ENCODE data around the gene EPN3.

The EPN3 gene

DNA sequence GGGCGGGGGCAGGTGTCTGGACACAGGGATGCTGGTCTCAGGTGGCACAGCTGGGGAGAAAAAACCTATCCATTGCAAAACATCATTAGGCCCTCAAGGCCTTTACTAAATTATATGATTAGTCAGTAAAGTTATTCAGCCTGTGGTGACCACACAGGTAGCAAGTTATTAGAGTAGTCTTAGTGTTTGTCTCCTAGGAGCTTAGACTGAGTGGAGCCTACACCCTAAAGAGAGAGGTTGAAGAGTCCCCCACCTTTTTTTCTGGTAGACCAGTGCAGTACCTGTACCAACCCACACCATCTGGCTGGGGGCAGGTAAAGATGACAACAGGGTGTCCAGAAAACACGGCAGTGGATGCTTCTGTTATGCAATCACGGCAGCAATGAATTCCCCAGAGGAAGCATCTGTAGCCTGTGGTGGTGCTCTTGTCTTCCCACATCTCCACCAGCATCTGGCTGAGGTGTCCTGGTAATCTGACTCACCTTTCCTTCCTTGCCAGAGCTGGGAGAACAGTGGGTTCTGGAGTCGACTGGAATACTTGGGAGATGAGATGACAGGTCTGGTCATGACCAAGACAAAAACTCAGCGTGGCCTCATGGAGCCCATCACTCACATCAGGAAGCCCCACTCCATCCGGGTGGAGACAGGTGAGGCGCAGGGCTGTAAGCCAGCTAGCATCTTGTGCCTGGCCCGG lies 13.2 kb upstream of the EPN3 start:
- peaks cover 15% of the 10 kb centered on the region for H3K4me1 ChIP-seq
- TF ChIP-seq Cebpa-rat (IDR thresholded peaks at IDR 0.05) = no peak
- H3K27me3 ChIP-seq = no peaks in the 10 kb centered on the region
- H3K4me3 ChIP-seq = no peak overlapping the region
- no peak overlapping the region for H3K27ac ChIP-seq
- no peak overlapping the region for H3K4me2 ChIP-seq
- no peak overlapping the region for H3K9ac ChIP-seq
- no peaks in the 10 kb centered on the region for H3K36me3 ChIP-seq
- H4K20me1 ChIP-seq = no peaks in the 10 kb centered on the region
- no peaks in the 10 kb centered on the region for H3K9me3 ChIP-seq

DNA sequence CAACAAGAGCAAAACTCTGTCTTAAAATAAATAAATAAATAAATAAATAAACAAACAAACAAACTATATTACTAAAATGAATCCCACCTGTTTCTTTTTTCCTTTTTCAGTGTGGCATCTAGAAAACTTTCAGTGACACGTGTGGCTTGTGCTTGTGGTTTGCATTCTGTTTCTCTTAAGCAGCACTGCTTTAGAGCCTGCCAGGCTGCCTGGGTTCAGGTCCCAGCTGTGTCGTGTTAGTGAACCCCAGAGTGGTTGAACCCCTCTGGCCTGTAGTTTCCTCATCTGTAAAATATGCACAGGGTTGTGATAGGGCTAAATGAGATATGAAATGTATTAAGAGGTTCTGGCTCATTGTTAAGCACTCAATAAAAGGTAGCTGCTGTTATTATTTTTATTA lies 12.1 kb upstream of the EPN3 start:
- Histone ChIP-seq H3K9me3 (no peaks in the 10 kb centered on the region), H3K4me1 (peaks cover 7% of the 10 kb centered on the region), H3K4me2 (no peak overlapping the region), H4K20me1 (no peaks in the 10 kb centered on the region), H3K9ac (no peak overlapping the region), H3K27me3 (no peaks in the 10 kb centered on the region), H3K27ac (no peak overlapping the region), H3K4me3 (no peak overlapping the region), H3K36me3 (no peaks in the 10 kb centered on the region)
- TF ChIP-seq Cebpa-rat (IDR thresholded peaks at IDR 0.05) = no peak

DNA sequence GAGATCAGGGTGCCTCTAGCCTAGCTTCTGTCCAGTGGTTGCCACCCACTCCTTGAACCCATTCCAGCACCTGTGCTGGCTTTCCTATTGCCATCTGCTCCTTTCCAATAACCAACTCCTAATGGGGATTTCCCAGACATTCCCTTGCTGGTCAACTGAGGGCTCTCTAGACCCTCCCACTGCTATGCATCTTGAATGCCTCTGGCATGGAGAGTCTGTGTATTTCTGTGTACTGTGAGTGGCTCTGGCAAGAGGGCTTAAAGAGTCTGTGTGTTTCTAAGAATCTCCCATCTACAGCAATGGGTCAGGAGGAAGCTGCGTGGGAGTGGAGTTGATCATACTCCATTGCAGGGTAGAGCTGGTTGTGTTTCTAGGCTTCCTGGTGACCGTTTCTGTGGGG lies 11.0 kb upstream of the EPN3 start:
- Histone ChIP-seq H3K9me3 (no peaks in the 10 kb centered on the region), H3K27ac (no peak overlapping the region), H3K4me3 (no peak overlapping the region), H3K9ac (no peak overlapping the region), H3K4me2 (no peak overlapping the region), H4K20me1 (no peaks in the 10 kb centered on the region), H3K4me1 (no peaks in the 10 kb centered on the region), H3K27me3 (no peaks in the 10 kb centered on the region), H3K36me3 (no peaks in the 10 kb centered on the region)
- no peak for TF ChIP-seq Cebpa-rat (IDR thresholded peaks at IDR 0.05)

DNA sequence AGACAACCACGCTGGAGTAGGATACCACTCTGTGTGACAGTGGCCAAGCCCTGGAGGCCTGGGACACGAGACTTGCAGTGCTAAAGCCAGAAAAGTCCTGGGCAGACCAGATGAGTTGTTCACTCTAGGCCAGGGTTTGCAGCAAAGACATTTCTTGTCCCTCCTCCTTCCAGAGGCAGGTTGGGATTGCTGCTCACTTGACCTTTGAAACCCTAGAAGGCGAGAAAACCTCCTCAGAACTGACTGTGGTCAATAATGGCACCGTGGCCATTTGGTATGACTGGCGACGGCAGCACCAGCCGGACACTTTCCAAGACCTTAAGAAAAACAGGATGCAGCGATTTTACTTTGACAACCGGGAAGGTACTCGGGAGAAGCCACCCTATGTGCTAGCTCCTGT lies 9.8 kb upstream of the EPN3 start:
- peaks cover 9% of the 10 kb centered on the region for H3K4me1 ChIP-seq
- H3K27me3 ChIP-seq = no peaks in the 10 kb centered on the region
- no peak overlapping the region for H3K4me3 ChIP-seq
- H3K27ac ChIP-seq = no peak overlapping the region
- no peak overlapping the region for H3K9ac ChIP-seq
- H3K9me3 ChIP-seq = no peaks in the 10 kb centered on the region
- no peak for TF ChIP-seq Cebpa-rat (IDR thresholded peaks at IDR 0.05)
- H3K36me3 ChIP-seq = no peaks in the 10 kb centered on the region
- no peak overlapping the region for H3K4me2 ChIP-seq
- no peaks in the 10 kb centered on the region for H4K20me1 ChIP-seq

DNA sequence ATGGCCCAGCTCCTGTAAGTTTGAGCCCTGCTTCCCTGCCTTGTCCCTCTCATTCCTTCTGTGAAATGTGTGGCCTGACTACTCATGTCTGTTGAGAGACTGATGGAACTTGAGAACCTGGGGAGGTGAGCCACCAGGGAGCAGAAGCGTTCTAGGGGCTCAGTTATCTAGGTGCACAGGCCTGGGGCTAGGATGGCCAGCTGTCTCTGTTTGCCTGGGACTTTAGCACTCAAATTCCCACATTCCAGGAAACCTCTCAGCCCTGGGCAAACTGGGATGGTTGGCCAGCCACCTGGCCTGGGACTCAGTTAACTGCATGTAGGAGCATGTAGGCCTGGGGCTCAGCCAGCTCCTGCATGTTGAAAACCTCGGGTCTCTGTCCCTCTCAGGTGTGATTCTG lies 9.3 kb upstream of the EPN3 start:
- Histone ChIP-seq H3K4me2 (no peak overlapping the region), H3K36me3 (no peaks in the 10 kb centered on the region), H3K9me3 (no peaks in the 10 kb centered on the region), H4K20me1 (no peaks in the 10 kb centered on the region), H3K4me3 (no peak overlapping the region), H3K4me1 (peaks cover 11% of the 10 kb centered on the region), H3K27me3 (no peaks in the 10 kb centered on the region), H3K27ac (no peak overlapping the region), H3K9ac (no peak overlapping the region)
- no peak for TF ChIP-seq Cebpa-rat (IDR thresholded peaks at IDR 0.05)

DNA sequence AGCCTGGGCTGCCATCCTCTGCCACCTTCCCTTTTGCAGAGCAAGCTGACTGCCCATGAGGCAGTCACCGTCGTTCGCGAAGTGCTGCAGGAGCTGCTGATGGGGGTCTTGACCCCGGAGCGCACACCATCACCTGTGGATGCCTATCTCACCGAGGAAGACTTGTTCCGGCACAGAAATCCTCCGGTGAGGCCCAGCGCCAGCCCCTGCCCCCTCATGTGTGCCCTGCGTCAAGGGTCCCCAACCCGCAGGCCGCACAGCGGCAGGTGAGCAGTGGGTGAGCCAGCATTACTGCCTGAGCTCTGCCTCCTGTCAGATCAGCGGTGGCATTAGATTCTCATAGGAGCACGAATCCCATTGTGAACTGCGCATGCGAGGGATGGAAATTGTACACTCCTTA lies 7.7 kb upstream of the EPN3 start:
- Histone ChIP-seq H3K27me3 (no peaks in the 10 kb centered on the region), H3K36me3 (no peaks in the 10 kb centered on the region), H3K9me3 (no peaks in the 10 kb centered on the region), H4K20me1 (no peaks in the 10 kb centered on the region), H3K9ac (no peak overlapping the region), H3K4me1 (peaks cover 11% of the 10 kb centered on the region), H3K27ac (no peak overlapping the region), H3K4me2 (no peak overlapping the region), H3K4me3 (no peak overlapping the region)
- no peak for TF ChIP-seq Cebpa-rat (IDR thresholded peaks at IDR 0.05)

DNA sequence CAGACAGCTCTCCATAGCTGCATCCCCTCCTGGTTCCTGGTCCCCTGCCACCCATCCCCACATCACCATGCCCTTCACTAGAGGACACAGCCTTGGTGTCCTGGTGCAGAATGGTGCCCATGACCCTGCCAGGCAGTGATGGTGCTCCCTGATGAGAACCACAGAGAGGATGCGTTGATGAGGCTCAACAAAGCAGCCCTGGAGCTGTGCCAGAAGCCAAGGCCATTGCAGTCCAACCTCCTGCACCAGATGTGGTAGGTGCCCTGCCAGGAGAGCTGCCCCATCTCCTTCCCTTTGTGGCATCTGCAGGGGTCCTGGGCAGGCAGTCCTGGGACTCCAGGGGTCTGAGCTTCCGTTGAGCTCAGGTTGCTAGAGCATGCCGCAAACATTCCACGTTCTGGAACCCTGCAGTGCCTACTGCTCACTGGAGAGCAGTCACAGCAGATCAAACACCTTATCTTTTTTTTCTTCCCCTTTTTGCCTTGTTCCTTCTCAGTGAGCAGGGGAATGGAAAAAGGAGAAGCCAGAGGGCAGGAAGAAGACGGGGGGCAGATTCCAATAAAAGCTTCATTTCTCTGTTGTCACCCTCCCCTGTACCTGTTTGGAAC lies 5.3 kb upstream of the EPN3 start:
- no peak for TF ChIP-seq Cebpa-rat (IDR thresholded peaks at IDR 0.05)
- Histone ChIP-seq H3K9ac (no peak overlapping the region), H3K4me2 (peak overlapping the region; percentile 29), H3K9me3 (no peaks in the 10 kb centered on the region), H3K36me3 (no peaks in the 10 kb centered on the region), H3K4me1 (peaks cover 12% of the 10 kb centered on the region), H3K27me3 (peaks cover 20% of the 10 kb centered on the region), H3K27ac (no peak overlapping the region), H4K20me1 (peaks cover under 1% of the 10 kb centered on the region; the same call in 1 of the 2 replicates), H3K4me3 (no peak overlapping the region)

DNA sequence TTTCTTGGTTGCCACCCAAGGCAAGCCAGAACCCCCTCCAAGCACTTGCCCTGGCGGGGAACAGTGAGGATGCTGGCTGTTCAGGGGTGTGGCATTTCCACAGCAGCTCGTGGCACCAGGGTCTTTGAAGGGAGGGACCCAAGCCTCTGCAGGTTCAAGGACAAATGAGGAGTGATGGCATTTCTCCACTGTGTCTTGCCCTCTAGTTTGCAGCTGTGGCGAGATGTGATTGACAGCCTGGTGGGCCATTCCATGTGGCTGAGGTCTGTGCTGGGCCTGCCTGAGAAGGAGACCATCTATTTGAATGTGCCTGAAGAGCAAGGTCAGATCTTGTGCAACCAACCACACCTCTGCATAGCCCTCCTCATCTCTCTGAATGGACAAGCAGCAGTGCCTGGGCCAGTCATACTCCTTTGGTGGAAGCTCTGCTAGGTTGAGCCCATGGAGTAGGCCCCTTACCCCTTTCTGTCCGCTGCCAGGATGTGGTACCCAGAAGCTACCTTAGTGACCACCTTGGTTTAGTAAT lies 4.5 kb upstream of the EPN3 start:
- peaks cover 27% of the 10 kb centered on the region for H3K27me3 ChIP-seq
- no peak overlapping the region for H3K27ac ChIP-seq
- H3K36me3 ChIP-seq = no peaks in the 10 kb centered on the region
- H3K4me2 ChIP-seq = peak overlapping the region; percentile 29; the same call in 1 of the 2 replicates
- no peak overlapping the region for H3K4me3 ChIP-seq
- no peak for TF ChIP-seq Cebpa-rat (IDR thresholded peaks at IDR 0.05)
- peaks cover 8% of the 10 kb centered on the region for H4K20me1 ChIP-seq
- peaks cover 18% of the 10 kb centered on the region for H3K4me1 ChIP-seq
- H3K9me3 ChIP-seq = no peaks in the 10 kb centered on the region
- no peak overlapping the region for H3K9ac ChIP-seq

DNA sequence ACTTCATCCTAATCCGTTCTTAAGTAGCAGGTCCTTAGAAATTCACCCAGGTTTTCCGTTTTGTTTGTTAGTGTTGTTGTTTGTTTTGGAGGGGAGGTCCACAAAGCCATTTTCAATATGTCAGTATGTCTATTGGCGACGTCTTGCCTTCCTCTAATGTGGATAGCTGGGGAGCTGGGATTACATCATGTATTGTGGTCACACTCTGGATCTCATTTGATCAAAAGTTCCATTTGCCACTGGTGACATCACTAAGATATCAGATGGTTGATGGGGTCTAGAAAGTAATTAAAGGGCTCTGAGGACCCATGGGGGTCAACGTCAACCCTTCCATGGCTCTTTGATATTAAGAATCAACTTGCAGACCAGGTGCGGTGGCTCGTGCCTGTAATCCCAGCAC lies 2.7 kb upstream of the EPN3 start:
- no peak overlapping the region for H3K9ac ChIP-seq
- H3K27ac ChIP-seq = no peak overlapping the region
- no peak overlapping the region for H3K4me2 ChIP-seq
- peaks cover 26% of the 10 kb centered on the region for H3K4me1 ChIP-seq
- peaks cover 16% of the 10 kb centered on the region for H4K20me1 ChIP-seq
- no peaks in the 10 kb centered on the region for H3K36me3 ChIP-seq
- H3K4me3 ChIP-seq = no peak overlapping the region
- no peak for TF ChIP-seq Cebpa-rat (IDR thresholded peaks at IDR 0.05)
- no peaks in the 10 kb centered on the region for H3K9me3 ChIP-seq
- H3K27me3 ChIP-seq = peaks cover 46% of the 10 kb centered on the region

DNA sequence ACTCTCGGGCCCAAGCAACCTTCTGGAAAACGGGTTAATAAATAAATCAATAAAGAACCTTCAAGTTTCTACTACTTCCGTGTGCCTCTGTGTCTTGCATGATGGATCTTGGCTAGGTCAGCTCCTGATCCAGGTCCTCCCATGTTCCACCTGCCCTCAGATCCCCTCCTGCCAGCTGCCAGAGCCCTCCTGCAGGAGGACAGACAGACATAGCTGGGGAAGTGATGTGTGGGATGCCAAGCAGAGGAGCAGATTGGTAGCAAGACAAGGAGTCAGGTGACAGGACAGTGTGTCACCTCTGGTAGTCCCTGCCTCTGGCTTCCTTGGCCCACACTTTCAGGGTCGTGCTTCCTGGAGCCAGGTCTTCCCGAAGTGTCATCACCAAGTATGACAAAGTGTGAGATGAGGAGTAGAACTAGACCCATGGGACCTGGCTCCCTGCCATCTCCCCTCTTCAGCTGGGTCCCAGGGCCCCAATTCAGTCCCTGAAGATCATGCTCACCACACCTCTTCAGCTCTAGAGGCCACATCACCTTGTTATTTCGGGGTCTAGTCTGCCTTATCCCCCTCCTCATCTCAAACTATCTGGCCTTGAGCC lies 1.0 kb upstream of the EPN3 start:
- Histone ChIP-seq H3K27ac (no peak overlapping the region), H3K27me3 (peaks cover 56% of the 10 kb centered on the region), H3K9ac (no peak overlapping the region), H3K4me2 (no peak overlapping the region), H4K20me1 (peaks cover 16% of the 10 kb centered on the region), H3K9me3 (no peaks in the 10 kb centered on the region), H3K4me3 (no peak overlapping the region), H3K36me3 (no peaks in the 10 kb centered on the region), H3K4me1 (peaks cover 26% of the 10 kb centered on the region)
- TF ChIP-seq Cebpa-rat (IDR thresholded peaks at IDR 0.05) = no peak

All from BLaER1 (cell line).